HEK293 (cell line): ENCODE data around the gene MACROD1.

Source experiments
- CTCF ChIA-PET: fragments of 350-600 bp; formaldehyde crosslinking; extraction: SDS; loops from one replicate; lab custom pipeline; 2021; ENCODE audit warnings: antibody characterized with exemption; lab: Yijun Ruan, JAX
- POLR2A ChIA-PET: fragments of 300-600 bp; formaldehyde crosslinking; extraction: SDS; loops from one replicate; lab custom pipeline; 2020; ENCODE audit warnings: antibody characterized with exemption, inconsistent platforms; lab: Yijun Ruan, JAX
- H3K27ac ChIP-seq: fragments of 200-500 bp; sonication (Bioruptor generic); 2 replicates; pipeline ENCODE4 v1.5.1; 2014; ENCODE audit warnings: low read depth, low read length, control low read depth, inconsistent platforms; ENCODE audit errors: extremely low read depth
- H3K36me3 ChIP-seq, 2 experiments: fragments of 200-500 bp in 1 of 2; sonication (Bioruptor generic) in 1 of 2; 1 replicate in 1 of 2; 2 replicates in 1 of 2; pipeline ENCODE4 v1.5.1; 2014 to 2017; ENCODE audit warnings: inconsistent platforms in 2 of 2, low read length in 2 of 2; ENCODE audit not compliant: control insufficient read depth in 2 of 2, insufficient read depth in 1 of 2
- H3K4me1 ChIP-seq: fragments of 200-500 bp; sonication (Bioruptor generic); 2 replicates; pipeline ENCODE4 v1.5.1; 2014; ENCODE audit warnings: mild to moderate bottlenecking, low read length, inconsistent platforms; ENCODE audit not compliant: control insufficient read depth, insufficient read depth
- H3K4me3 ChIP-seq: 2 replicates; pipeline ENCODE4 v1.5.1; 2011; ENCODE audit warnings: low read depth, mild to moderate bottlenecking, control low read depth, low read length, moderate library complexity
- H3K9me3 ChIP-seq: fragments of 200-500 bp; sonication (Bioruptor generic); 2 replicates; pipeline ENCODE4 v1.5.1; 2014; ENCODE audit warnings: low read depth, low read length, inconsistent platforms; ENCODE audit not compliant: control insufficient read depth, insufficient read depth
- EGR2 ChIP-seq: fragments of 450-650 bp; formaldehyde crosslinking; IDR thresholded peaks from 2 replicates; pipeline ENCODE4 v1.5.1; 2016; ENCODE audit warnings: low read depth, missing biosample characterization, missing genetic modification characterization
- GLIS1 ChIP-seq: fragments of 450-650 bp; formaldehyde crosslinking; IDR thresholded peaks from 2 replicates; pipeline ENCODE4 v1.5.1; 2016; ENCODE audit warnings: missing biosample characterization, missing genetic modification characterization
- HIC1 ChIP-seq: fragments of 450-650 bp; formaldehyde crosslinking; IDR thresholded peaks from 2 replicates; pipeline ENCODE4 v1.5.1; 2016; ENCODE audit warnings: missing biosample characterization, missing genetic modification characterization
- KLF7 ChIP-seq: fragments of 450-650 bp; formaldehyde crosslinking; IDR thresholded peaks from 2 replicates; pipeline ENCODE4 v1.5.1; 2016; ENCODE audit warnings: missing biosample characterization, missing genetic modification characterization, borderline replicate concordance
- PATZ1 ChIP-seq: fragments of 450-650 bp; formaldehyde crosslinking; IDR thresholded peaks from 2 replicates; pipeline ENCODE4 v1.5.1; 2016; ENCODE audit warnings: missing biosample characterization, missing genetic modification characterization
- PBX3 ChIP-seq: sonication (generic); formaldehyde crosslinking; IDR thresholded peaks from 2 replicates; pipeline ENCODE4 v1.8.1; 2022; ENCODE audit warnings: mild to moderate bottlenecking, moderate library complexity, missing genetic modification reagents
- PRDM1 ChIP-seq: fragments of 450-650 bp; formaldehyde crosslinking; IDR thresholded peaks from 2 replicates; pipeline ENCODE4; 2016; ENCODE audit warnings: missing biosample characterization, missing genetic modification characterization
- REPIN1 ChIP-seq: fragments of 450-650 bp; formaldehyde crosslinking; IDR thresholded peaks from 2 replicates; pipeline ENCODE4 v1.5.1; 2017; ENCODE audit warnings: missing biosample characterization, missing genetic modification characterization, low read depth
- SP2 ChIP-seq: fragments of 450-650 bp; formaldehyde crosslinking; IDR thresholded peaks from 2 replicates; pipeline ENCODE4 v1.5.1; 2016; ENCODE audit warnings: missing biosample characterization, missing genetic modification characterization
- ZBTB7A ChIP-seq: fragments of 450-650 bp; formaldehyde crosslinking; IDR thresholded peaks from 2 replicates; pipeline ENCODE4 v1.5.1; 2016; ENCODE audit warnings: low read depth, missing biosample characterization, missing genetic modification characterization
- ZFHX2 ChIP-seq: fragments of 450-650 bp; formaldehyde crosslinking; conservative IDR thresholded peaks from 2 replicates; pipeline ENCODE4 v1.5.1; 2016; ENCODE audit warnings: missing biosample characterization, missing genetic modification characterization
- ZNF169 ChIP-seq: fragments of 450-650 bp; formaldehyde crosslinking; IDR thresholded peaks from 2 replicates; pipeline ENCODE4 v1.5.1; 2016; ENCODE audit warnings: missing biosample characterization, missing genetic modification characterization
- ZNF24 ChIP-seq: fragments of 450-650 bp; formaldehyde crosslinking; IDR thresholded peaks from 2 replicates; pipeline ENCODE4 v1.5.1; 2016; ENCODE audit warnings: missing biosample characterization, missing genetic modification characterization
- ZNF335 ChIP-seq: fragments of 450-650 bp; formaldehyde crosslinking; conservative IDR thresholded peaks from 2 replicates; pipeline ENCODE4 v1.5.1; 2016; ENCODE audit warnings: missing biosample characterization, missing genetic modification characterization
- ZNF366 ChIP-seq: fragments of 450-650 bp; formaldehyde crosslinking; conservative IDR thresholded peaks from 2 replicates; pipeline ENCODE4 v1.5.1; 2016; ENCODE audit warnings: missing biosample characterization, missing genetic modification characterization
- ZNF37A ChIP-seq: fragments of 450-650 bp; IDR thresholded peaks from 2 replicates; pipeline ENCODE4 v1.5.1; 2018; ENCODE audit warnings: missing biosample characterization, missing genetic modification characterization
- ZNF398 ChIP-seq: fragments of 450-650 bp; formaldehyde crosslinking; IDR thresholded peaks from 2 replicates; pipeline ENCODE4 v1.5.1; 2017; ENCODE audit warnings: missing biosample characterization, missing genetic modification characterization
- ZNF660 ChIP-seq: fragments of 450-650 bp; IDR thresholded peaks from 2 replicates; pipeline ENCODE4 v1.5.1; 2018; ENCODE audit warnings: missing biosample characterization, mild to moderate bottlenecking, missing genetic modification characterization
- ZNF701 ChIP-seq: fragments of 450-650 bp; formaldehyde crosslinking; IDR thresholded peaks from 2 replicates; pipeline ENCODE4 v1.5.1; 2016; ENCODE audit warnings: missing biosample characterization, missing genetic modification characterization

The MACROD1 gene

GRCh38 chr11:64035081-64035524, 130.8 kb downstream of the MACROD1 start:
- H3K4me1 ChIP-seq = no peaks in the 10 kb centered on the region
- CTCF ChIA-PET = interaction anchor here (0.9 kb wide), 2 partner anchors 33 to 113 kb away, joined by 3 to 5 read pairs; no protein-coding TSS in a partner anchor
- POLR2A ChIA-PET = no interaction called here
- 0 out of 2 replicates have a peak, but pooled peaks have one; percentile 1 for TF ChIP-seq ZNF335 (tag by site-specific recombination)
- no peak for TF ChIP-seq ZNF660 (tag by site-specific recombination)
- peak; percentile 85 for TF ChIP-seq HIC1 (tag by site-specific recombination)
- peak; percentile 41 for TF ChIP-seq ZNF366 (tag by site-specific recombination)
- peak; percentile 68 for TF ChIP-seq ZFHX2 (tag by site-specific recombination)
- peak; percentile 33; the same call in 1 of the 2 replicates for TF ChIP-seq EGR2 (tag by site-specific recombination)
- peak; percentile 17; the same call in 1 of the 2 replicates for TF ChIP-seq SP2
- TF ChIP-seq ZNF24 = peak; percentile 80
- TF ChIP-seq PATZ1 = peak; percentile 35
- peak; percentile 78 for TF ChIP-seq ZNF398 (tag by site-specific recombination)
- TF ChIP-seq ZNF701 (tag by site-specific recombination) = no peak
- TF ChIP-seq REPIN1 = no peak
- TF ChIP-seq KLF7 (tag by site-specific recombination) = no peak
- 0 out of 2 replicates have a peak, but pooled peaks have one; percentile 28 for TF ChIP-seq ZBTB7A (tag by site-specific recombination)
- TF ChIP-seq, all 188 proteins: peak for 10
- H3K4me3 ChIP-seq = peak overlapping the region; percentile 14; the same call in 1 of the 2 replicates
- H3K36me3 ChIP-seq = no peaks in the 10 kb centered on the region
- no peak overlapping the region for H3K27ac ChIP-seq
- H3K9me3 ChIP-seq = no peaks in the 10 kb centered on the region

GRCh38 chr11:64034411-64034811, 131.5 kb downstream of the MACROD1 start:
- H3K4me1 ChIP-seq = no peaks in the 10 kb centered on the region
- H3K36me3 ChIP-seq = no peaks in the 10 kb centered on the region
- TF ChIP-seq ZNF169 (tag by site-specific recombination) (no peak), PBX3 (CRISPR knock-in tag) (no peak), GLIS1 (tag by site-specific recombination) (peak; percentile 75), PRDM1 (tag by site-specific recombination) (peak; percentile 59), ZNF37A (no peak)
- H3K4me3 ChIP-seq = no peak overlapping the region
- H3K27ac ChIP-seq = no peak overlapping the region
- ChIA-PET POLR2A (no interaction called here), CTCF (interaction anchor here (0.9 kb wide), 1 partner anchor 113 kb away, joined by 5 read pairs; no protein-coding TSS in a partner anchor)
- H3K9me3 ChIP-seq = no peaks in the 10 kb centered on the region
